Stimulated activated CD4-positive, alpha-beta T cell treated with anti-CD3 and anti-CD28 coated beads, TNF-alpha, amount 100 ng/mL, for 48 hours (primary cell): ENCODE data around the gene SAPCD1.
"Not testable (repeated sequence)": the region's sequence is repeated elsewhere in the genome, so short reads cannot be mapped to it uniquely, and the experiment has no call there.

Experiments used
- DNase-seq, 3 donors: peaks; one replicate each; pipeline ENCODE4 v3.0.0-alpha.2; 2020; ENCODE audit warnings: low read depth in 3 of 3

Gene SAPCD1

GRCh38 chr6:31777667-31778050 is 15.2 kb downstream of the SAPCD1 start:
- DNase-seq = no peak

- DNase-seq = no peak
Measured at GRCh38 chr6:31778193-31778592, 15.7 kb downstream of the SAPCD1 start.

DNA sequence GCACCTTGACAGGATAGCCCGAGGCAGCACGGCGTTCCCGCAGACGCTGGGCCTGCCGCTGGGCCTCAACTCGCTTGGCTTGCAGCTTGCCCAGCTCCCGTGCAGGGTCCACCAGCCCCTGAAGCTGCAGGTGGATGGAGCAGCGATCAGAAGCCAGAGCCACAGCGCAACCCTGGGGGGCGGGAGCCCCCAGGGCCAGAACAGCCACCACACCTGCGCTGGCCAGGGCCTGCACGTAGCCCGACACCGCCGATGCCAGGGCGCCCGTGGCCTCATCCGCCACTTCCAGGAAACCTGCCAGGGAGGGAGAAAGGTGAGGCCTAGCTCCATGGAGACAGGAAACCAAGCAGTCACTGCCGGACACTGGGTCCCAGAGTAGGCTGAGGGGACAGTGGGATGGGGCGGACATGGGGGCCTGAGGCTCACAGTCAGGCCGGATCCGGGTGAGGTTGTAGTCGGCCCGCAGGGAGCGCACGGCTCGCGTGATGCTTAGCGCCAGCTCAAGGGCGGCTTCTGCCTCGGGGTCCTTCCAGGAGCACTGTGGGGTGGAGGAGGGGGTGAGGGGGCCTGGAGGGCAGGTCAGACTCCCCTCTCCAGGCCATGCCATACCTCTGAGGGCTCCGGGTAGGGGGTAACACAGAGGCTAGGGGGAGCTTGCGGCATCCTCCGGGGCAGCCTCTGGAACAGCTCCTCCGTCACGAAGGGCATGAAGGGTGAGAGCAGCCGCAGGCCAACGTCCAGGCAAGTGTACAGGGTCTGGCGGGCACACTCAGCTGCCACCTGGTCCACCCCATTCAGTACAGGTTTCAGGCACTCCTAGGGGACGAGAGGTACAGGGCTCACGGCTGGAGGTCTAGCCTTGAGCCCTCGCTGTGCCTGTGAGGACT is 16.8 kb downstream of the SAPCD1 start:
- no peak for DNase-seq

DNA sequence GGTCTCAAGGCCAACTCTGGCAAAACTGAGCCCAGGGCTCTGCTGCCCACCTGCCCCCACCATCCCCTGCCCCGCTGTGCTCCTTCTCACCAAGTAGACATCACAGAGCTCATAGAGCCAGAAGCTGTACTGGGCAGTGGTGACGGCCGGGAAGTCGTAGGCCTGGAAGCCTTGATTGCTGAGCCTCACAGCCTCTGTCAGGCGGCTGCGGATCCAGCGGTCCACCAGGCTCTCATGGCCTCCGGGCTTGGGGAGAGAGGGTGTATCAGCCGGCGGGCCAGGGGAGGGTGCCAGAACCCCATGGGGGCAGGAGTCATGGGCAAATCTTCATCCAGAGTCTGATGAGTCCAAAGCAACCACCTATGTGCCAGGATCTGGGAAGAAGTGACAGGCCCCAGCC is 17.5 kb downstream of the SAPCD1 start:
- DNase-seq = no peak

DNA sequence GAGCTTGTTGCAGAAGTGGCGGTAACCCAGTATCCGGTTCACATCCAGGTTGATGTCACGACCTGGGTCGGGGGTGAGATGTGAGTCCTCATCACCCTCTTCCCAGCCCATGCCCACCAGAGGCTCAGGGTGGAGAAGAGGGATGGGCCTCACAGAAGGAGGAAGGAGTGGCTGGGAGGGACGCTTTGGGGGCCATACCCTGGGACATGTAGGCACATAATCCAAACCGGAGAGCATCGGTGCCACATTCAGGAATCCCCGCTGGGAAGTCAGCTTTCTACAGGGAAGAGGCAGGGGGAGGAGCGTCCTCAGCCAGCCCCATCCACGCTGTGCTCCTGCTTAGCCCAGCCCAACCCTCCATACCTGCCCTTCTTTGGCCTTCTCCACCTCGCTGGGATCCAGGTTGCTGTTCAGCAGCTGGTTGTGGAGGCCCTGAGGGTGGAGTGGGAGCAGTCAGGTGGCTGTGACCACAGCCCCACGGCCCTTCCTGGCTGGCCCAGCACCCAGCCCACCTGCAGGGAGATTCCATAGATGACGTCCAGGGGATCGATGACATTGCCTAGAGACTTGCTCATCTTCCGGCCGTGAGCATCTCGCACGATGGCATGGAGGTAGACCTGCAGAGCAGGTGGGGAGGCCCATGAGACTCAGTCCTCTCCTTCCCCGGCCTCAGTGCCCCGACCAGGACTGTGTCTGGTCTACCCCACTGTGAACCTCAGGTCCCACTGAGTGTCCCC is 18.2 kb downstream of the SAPCD1 start:
- DNase-seq = no peak

GRCh38 chr6:31781244-31782125 is 19.0 kb downstream of the SAPCD1 start:
- no peak for DNase-seq

DNA sequence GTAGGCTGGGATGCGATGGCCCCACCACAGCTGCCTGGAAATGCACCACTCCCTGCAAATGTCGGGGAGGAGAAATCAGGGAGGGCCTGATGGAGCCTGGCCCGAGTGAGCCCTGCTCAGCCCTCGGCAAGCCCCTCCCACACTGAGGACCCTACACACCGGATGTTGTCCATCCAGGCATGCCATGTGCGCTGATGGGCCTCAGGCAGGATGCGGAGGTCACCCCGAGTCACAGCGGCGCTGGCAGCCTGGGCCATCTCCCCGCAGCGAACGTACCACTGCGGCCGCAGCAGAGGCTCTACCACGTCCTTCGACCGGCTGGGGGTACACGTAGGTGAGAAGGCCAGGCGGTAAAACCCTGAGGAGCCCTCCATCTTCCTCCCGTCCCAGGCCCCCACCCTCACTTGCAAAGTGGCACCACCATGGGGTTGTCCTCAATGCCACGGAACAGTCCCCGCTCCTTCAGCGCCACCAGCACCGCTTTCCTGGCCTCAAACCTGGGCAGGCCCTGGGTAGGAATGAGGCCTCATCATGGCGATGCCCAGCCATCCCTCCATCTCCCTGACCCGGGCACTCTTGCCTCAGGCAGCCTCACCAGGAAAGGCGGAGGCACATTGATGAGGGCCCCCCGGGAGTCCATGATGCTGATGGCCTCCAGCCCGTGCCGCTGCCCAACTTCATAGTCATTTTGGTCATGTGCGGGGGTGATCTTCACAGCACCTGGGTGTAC is 19.8 kb downstream of the SAPCD1 start:
- DNase-seq = no peak

DNA sequence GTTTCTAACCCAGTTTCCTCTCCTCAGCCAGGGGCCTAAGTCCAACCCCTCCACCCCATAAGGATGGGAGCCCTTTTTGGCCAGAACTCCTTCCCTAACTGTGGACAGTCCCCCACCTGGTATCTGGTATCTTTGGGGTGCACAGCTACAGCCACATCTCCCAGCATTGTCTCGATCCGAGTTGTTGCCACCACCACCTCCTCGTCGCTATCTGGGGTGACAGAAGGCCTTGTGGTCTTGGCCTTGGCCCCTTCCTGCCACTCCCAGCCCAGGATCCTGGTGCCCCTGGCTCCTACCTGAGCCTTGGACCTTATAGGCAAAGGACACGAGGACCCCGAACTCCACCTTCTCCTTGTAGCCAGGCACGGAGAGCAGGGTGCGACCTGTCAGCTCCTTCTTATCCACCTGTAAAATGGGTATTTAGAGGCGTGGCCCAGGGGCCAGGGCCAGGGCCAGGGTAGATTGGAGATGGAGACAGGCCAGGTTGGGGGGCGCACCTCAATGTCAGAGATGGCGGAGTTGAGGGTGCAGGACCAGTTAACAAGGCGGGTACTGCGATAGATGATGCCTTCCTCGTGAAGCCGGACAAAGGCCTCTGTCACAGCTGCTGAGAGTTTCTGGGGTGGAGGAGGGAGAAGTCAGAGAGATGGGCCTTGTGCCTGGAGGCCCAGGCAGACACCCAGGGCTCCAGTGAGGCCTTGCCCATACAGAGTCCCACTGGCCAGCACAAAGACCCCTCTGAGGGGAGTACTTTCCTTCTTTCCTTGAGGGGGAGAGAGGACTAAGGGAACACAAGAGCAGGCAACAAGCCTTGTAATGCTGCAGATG is 21.9 kb downstream of the SAPCD1 start:
- no peak for DNase-seq

DNA sequence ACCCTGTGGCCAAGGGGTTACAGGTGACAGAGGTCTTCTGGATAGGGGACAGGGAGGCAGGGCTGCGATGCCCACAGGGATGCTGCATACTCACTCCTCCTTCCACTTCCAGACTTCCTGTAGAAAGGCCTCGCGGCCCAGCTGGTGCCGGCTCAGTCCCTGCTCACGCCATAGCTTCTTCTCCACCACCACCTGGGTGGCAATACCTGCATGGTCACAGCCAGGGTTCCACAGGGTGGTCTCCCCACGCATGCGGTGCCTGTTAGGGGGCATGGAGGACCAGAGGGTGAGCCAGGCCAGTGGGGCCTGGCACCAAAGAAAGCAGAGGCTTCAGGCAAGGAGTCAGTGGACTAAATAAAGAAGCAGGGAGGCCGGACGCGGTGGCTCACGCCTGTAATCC is 23.0 kb downstream of the SAPCD1 start:
- no peak for DNase-seq

GRCh38 chr6:31791324-31792089 is 29.1 kb downstream of the SAPCD1 start:
- DNase-seq = no peak

GRCh38 chr6:31792090-31792374 is 29.6 kb downstream of the SAPCD1 start:
- DNase-seq = no peak

GRCh38 chr6:31792761-31793171 is 30.3 kb downstream of the SAPCD1 start:
- no peak for DNase-seq

DNA sequence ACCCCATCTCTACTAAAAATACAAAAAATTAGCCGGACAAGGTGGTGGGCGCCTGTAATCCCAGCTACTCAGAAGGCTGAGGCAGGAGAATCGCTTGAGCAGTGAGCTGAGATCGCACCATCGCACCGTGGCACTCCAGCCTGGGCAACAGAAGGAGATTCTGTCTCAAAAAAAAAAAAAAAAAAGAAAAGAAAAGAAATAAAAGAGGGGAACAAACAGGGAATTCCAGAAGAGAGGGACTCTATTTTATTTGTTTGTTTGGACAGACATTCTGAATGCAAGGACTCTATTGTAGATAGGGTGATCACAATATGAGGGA is 31.4 kb downstream of the SAPCD1 start:
- DNase-seq = not testable (repeated sequence)

DNA sequence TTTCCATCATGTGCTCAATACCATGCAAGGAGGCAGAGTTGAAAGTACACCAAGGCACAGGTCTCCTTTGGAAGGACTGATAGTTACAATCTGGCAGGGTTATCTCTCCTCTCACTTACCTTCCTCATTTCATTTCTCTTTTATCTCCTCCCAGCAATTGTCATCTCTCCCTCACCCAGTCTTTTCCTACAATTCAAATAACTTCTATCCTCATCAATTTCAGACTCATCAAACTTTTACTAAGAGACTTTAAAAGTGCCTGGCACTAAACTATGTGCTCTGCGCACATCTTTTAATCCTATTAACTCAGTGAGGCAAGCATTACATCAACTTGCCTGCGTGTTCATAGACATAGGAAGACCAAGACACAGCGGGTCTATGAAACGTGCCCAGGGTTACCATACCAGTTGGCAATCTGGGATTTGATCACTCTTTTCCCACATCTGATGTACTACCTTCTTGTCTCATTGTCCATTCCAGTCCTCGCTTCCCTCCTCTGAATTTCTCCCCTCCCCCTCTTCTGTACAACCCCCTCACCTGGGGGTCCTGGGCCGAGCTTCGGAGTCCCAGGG is 31.9 kb downstream of the SAPCD1 start:
- no peak for DNase-seq

GRCh38 chr6:31794866-31795615 is 32.6 kb downstream of the SAPCD1 start:
- DNase-seq = no peak

DNA sequence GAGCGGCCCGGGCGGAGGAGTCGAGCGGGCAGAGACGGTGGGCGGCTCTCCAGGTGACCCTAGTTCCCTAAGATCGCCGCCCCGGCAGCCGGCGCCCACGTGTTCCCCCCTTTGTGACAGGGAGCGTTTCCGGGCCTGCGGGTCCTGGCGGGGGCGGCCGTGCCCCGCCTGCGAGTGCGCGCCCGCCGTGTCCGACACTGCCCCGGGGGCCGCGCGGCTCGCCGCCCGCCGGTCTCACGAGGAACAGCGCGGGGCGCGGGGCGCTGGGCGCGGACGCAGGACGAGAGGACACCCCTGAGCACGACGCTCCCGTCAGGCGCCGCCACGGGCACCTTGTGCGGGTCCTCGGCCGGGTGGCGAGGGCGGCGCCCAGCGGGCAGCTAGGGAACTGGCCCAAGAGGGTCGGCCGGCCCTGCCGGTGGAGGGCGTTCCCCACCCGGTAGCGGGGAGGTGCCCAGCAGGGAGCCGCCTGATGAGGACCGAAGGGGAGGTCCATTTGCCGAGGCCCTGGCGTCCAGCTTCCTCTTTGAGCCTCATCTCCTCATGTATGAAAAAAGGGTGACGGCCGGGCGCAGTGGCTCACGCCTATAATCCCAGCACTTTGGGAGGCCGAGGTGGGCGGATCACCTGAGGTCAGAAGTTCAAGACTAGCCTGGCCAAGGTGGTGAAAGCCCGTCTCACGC is 33.3 kb downstream of the SAPCD1 start, which contains the start of gene VARS1:
Gene VARS1 (minus strand): TSS at position 137 of the 683 bp plus-strand sequence. CDS start 535 bp downstream, outside the sequence.
- peak; percentile 68 to 82 (median 73) for DNase-seq

DNA sequence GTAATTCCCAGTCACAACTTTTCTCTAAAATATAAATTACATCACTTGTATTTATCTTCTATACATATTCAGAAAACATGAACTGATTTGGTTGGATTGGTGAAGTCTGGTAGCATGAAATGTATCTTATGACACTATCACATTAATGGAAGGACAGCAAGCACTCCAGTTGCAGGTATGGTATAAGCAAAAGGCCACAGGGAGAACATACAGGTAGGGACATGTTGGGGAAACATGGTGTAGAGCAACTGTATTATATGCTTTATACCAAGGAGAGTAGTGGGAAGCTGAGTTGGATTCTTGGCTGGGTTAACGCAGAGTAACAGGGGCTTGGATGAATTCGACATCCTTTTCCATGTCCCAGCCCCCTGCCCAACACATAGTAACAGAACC is 34.5 kb downstream of the SAPCD1 start:
- DNase-seq = no peak

- no peak for DNase-seq
Measured at GRCh38 chr6:31797588-31797987, 35.1 kb downstream of the SAPCD1 start.
